CD4-positive, alpha-beta T cell treated with Interleukin-12 subunit alpha and Interleukin-12 subunit beta, for 1 hour (primary cell): ENCODE data around the gene HNRNPM.
A peak's percentile ranks its signal among the peaks of the same experiment; 100 is the strongest.
"Not testable (repeated sequence)": the region's sequence is repeated elsewhere in the genome, so short reads cannot be mapped to it uniquely, and the experiment has no call there.

ENCODE experiments used
- DNase-seq: peaks from one replicate; pipeline ENCODE4 v3.0.0-alpha.2; 2020

Gene HNRNPM

GRCh38 chr19:8429044-8429443 is 15.7 kb upstream of the HNRNPM start:
- DNase-seq: no peak

- no peak for DNase-seq
These were observed 14.9 kb upstream of the HNRNPM start for GRCh38 chr19:8429826-8430225.

- no peak for DNase-seq
These were observed 14.1 kb upstream of the HNRNPM start for GRCh38 chr19:8430650-8431049.

- DNase-seq: no peak
These were observed 6.5 kb upstream of the HNRNPM start for GRCh38 chr19:8438236-8438635.

- no peak for DNase-seq
These were observed 2.8 kb upstream of the HNRNPM start for GRCh38 chr19:8441725-8442544.

GRCh38 chr19:8444140-8444676 is 567 bp upstream of the HNRNPM start:
- not testable (repeated sequence) for DNase-seq

- peak; percentile 44 for DNase-seq
These were observed 770 bp downstream of the HNRNPM start for GRCh38 chr19:8445488-8446001.

GRCh38 chr19:8446061-8446709 is 1.4 kb downstream of the HNRNPM start:
- DNase-seq: no peak

- no peak for DNase-seq
These were observed 5.1 kb downstream of the HNRNPM start for GRCh38 chr19:8449830-8450229.

- DNase-seq: no peak
These were observed 6.6 kb downstream of the HNRNPM start for GRCh38 chr19:8451377-8451776.

GRCh38 chr19:8451885-8452284 is 7.1 kb downstream of the HNRNPM start:
- DNase-seq: peak; percentile 33

- DNase-seq: no peak
These were observed 7.8 kb downstream of the HNRNPM start for GRCh38 chr19:8452446-8453123.

- no peak for DNase-seq
These were observed 8.8 kb downstream of the HNRNPM start for GRCh38 chr19:8453616-8454015.

- DNase-seq: no peak
These were observed 9.4 kb downstream of the HNRNPM start for GRCh38 chr19:8454218-8454617.

GRCh38 chr19:8455018-8455417 is 10.2 kb downstream of the HNRNPM start:
- no peak for DNase-seq

GRCh38 chr19:8456064-8456463 is 11.3 kb downstream of the HNRNPM start:
- no peak for DNase-seq

GRCh38 chr19:8457209-8457608 is 12.4 kb downstream of the HNRNPM start:
- DNase-seq: no peak

GRCh38 chr19:8457827-8458226 is 13.1 kb downstream of the HNRNPM start:
- DNase-seq: no peak

- DNase-seq: no peak
These were observed 13.6 kb downstream of the HNRNPM start for GRCh38 chr19:8458380-8458779.

GRCh38 chr19:8459095-8459494 is 14.3 kb downstream of the HNRNPM start:
- DNase-seq: no peak

- DNase-seq: no peak
These were observed 14.9 kb downstream of the HNRNPM start for GRCh38 chr19:8459520-8460270.

GRCh38 chr19:8460516-8461298 is 15.9 kb downstream of the HNRNPM start:
- DNase-seq: no peak
